Gastroesophageal sphincter (tissue), 4 donors: ENCODE data around the gene MAPK8. TPM values are rescaled to one million over a fixed set of nuclear protein-coding genes. Genes with fewer than 3 reads are reported as not detected.

Experiments
- ATAC-seq: fragments of 150-250 bp; one replicate; pipeline ENCODE4 v1.9.1; 2016; ENCODE audit warnings: mild to moderate bottlenecking, moderate library complexity
- H3K27ac ChIP-seq, 4 donors: fragments of 200-600 bp; sonication (generic) in 3 of 4; 1 replicate in 3 of 4; 2 replicates in 1 of 4; pipeline ENCODE4 v1.5.1; 2016 to 2019
- H3K27me3 ChIP-seq: fragments of 200-600 bp; sonication (generic); one replicate; pipeline ENCODE4 v1.5.1; 2019
- H3K36me3 ChIP-seq, 2 donors: fragments of 200-600 bp; sonication (generic); one replicate each; pipeline ENCODE4 v1.5.1; 2019; ENCODE audit warnings: control low read depth in 1 of 2
- H3K4me1 ChIP-seq, 3 donors: fragments of 200-600 bp; sonication (generic); 1 replicate in 2 of 3; 2 replicates in 1 of 3; pipeline ENCODE4 v1.5.1; 2016 to 2019; ENCODE audit warnings: control low read depth in 2 of 3
- H3K4me3 ChIP-seq, 2 donors: fragments of 200-600 bp; sonication (generic); one replicate each; pipeline ENCODE4 v1.5.1; 2019; ENCODE audit warnings: mild to moderate bottlenecking in 1 of 2, moderate library complexity in 1 of 2
- H3K9me3 ChIP-seq, 3 donors: fragments of 200-600 bp; sonication (generic); one replicate each; pipeline ENCODE4 v1.5.1; 2017 to 2019; ENCODE audit warnings: control low read depth in 2 of 3
- CTCF ChIP-seq, 4 experiments: fragments of 200-600 bp in 2 of 4; fragments of 450-650 bp in 2 of 4; sonication (generic) in 1 of 4; IDR thresholded peaks; one replicate each; pipeline ENCODE4 v1.5.1; 2017 to 2019; ENCODE audit warnings: antibody characterized with exemption in 4 of 4, mild to moderate bottlenecking in 2 of 4, moderate library complexity in 2 of 4
- EP300 ChIP-seq: sonication (generic); formaldehyde crosslinking; IDR thresholded peaks from one replicate; pipeline ENCODE4 v1.6.1; 2017; ENCODE audit warnings: antibody characterized with exemption, mild to moderate bottlenecking
- POLR2A ChIP-seq, 2 donors: fragments of 450-650 bp; IDR thresholded peaks; one replicate each; pipeline ENCODE4 v1.6.1; 2017; ENCODE audit warnings: antibody characterized with exemption in 2 of 2, mild to moderate bottlenecking in 2 of 2, moderate library complexity in 1 of 2
- POLR2AphosphoS5 ChIP-seq: sonication (generic); formaldehyde crosslinking; IDR thresholded peaks from one replicate; pipeline ENCODE4 v1.6.1; 2017; ENCODE audit warnings: antibody characterized with exemption
- WGBS, 2 donors: methylation state at CpG; one replicate each; pipeline ENCODE4 v1.1.5; 2018; ENCODE audit warnings: low coverage in 1 of 2; 5-methylcytosine and 5-hydroxymethylcytosine counted together
- total RNA-seq, 4 donors: library from RNA; depleted of rRNA; stranded (reverse); fragments of >200 nt; gene quantifications; one replicate each; pipeline ENCODE4 v1.1.0, GENCODE V29; 2016

Gene MAPK8
- total RNA-seq, 4 donors from 2014 or later = 35.6 to 63.7 (median 40.7) TPM

GRCh38 chr10:48423884-48424283 lies 117.4 kb downstream of the MAPK8 start:
- Histone ChIP-seq H3K4me1 (no peaks in the 10 kb centered on the region), H3K27me3 (no peaks in the 10 kb centered on the region), H3K27ac (no peak overlapping the region), H3K9me3 (no peaks in the 10 kb centered on the region), H3K4me3 (no peak overlapping the region), H3K36me3 (peaks cover 0 to 28% of the 10 kb centered on the region in 2 donors)
- WGBS, 2 donors = 75 to 90% methylated on average over 4 of the region's 4 CpGs
- TF ChIP-seq POLR2AphosphoS5 (no peak), POLR2A (IDR thresholded peaks at IDR 0.05) (no peak), CTCF (IDR thresholded peaks at IDR 0.05) (no peak), EP300 (no peak)
- no peak for ATAC-seq

GRCh38 chr10:48428896-48429295 lies 122.4 kb downstream of the MAPK8 start:
- Histone ChIP-seq H3K4me3 (no peak overlapping the region), H3K27ac (no peak overlapping the region), H3K9me3 (no peaks in the 10 kb centered on the region), H3K36me3 (peaks cover 0 to 64% of the 10 kb centered on the region in 2 donors), H3K4me1 (no peaks in the 10 kb centered on the region), H3K27me3 (no peaks in the 10 kb centered on the region)
- 95 to 98% methylated on average over 3 of the region's 3 CpGs for WGBS, 2 donors
- no peak for TF ChIP-seq EP300
- no peak for TF ChIP-seq POLR2AphosphoS5
- no peak for TF ChIP-seq POLR2A (IDR thresholded peaks at IDR 0.05)
- TF ChIP-seq CTCF (IDR thresholded peaks at IDR 0.05) = no peak
- no peak for ATAC-seq

DNA sequence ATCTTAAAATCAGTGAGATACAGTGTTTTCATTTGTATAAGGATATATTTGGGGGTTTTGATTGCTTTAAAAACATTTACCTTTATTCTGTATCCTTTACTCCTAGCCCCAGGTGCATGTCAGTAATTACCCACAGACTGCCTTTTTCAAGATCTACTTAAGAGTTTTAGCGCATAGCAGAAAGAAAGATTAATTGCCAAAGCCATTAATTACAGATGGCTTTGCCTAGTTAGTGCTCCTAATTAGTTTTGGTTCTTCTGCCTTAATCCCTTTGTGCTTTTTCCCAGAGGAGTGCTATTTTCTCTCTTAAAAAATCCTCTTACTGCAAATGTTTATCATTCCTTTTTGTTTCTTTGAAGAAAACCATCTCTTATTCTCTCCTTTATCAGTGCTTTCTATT lies 122.8 kb downstream of the MAPK8 start:
- Histone ChIP-seq H3K36me3 (peaks cover 0 to 66% of the 10 kb centered on the region in 2 donors), H3K4me1 (no peaks in the 10 kb centered on the region), H3K4me3 (no peak overlapping the region), H3K27me3 (no peaks in the 10 kb centered on the region), H3K9me3 (no peaks in the 10 kb centered on the region), H3K27ac (no peak overlapping the region)
- WGBS, 2 donors = 70 to 100% methylated on average over 1 of the region's 1 CpG
- no peak for ATAC-seq
- TF ChIP-seq POLR2A (IDR thresholded peaks at IDR 0.05) = no peak
- no peak for TF ChIP-seq POLR2AphosphoS5
- no peak for TF ChIP-seq EP300
- TF ChIP-seq CTCF (IDR thresholded peaks at IDR 0.05) = no peak

DNA sequence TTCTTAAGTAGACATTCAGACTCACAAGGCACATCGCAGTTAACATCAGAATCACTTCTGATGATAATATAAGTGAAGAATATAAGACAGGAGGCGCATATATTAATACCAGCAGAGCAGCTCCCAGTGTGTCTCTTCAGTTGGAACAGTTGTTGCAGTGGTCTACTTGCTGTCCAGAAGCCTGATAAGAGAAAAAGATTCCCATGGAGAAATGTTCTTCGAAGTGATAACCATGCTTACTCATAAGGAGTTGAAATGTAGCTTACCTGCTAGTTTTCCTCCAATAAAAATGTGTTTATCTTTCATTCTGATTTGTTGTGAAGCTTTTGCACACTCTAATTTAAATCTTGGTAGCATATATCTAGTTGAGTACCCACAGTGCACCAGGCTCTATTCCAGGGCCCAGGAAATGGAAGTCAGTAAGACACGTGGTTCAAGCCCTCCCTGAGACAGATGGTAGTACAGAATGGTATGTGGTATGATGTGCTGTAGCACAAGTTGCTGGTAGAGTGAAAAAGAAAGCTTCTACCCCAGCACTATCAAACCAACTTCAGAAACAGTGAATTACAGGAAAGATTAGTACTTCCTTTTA lies 124.0 kb downstream of the MAPK8 start:
- H3K27me3 ChIP-seq = no peaks in the 10 kb centered on the region
- no peak overlapping the region for H3K27ac ChIP-seq
- no peaks in the 10 kb centered on the region for H3K4me1 ChIP-seq
- H3K9me3 ChIP-seq = no peaks in the 10 kb centered on the region
- WGBS, 2 donors = 71 to 97% methylated on average over 2 to 3 of the region's 4 CpGs
- no peak for TF ChIP-seq EP300
- peaks cover 0 to 77% of the 10 kb centered on the region in 2 donors for H3K36me3 ChIP-seq
- no peak for ATAC-seq
- no peak overlapping the region for H3K4me3 ChIP-seq

GRCh38 chr10:48431871-48432270 lies 125.4 kb downstream of the MAPK8 start:
- H3K9me3 ChIP-seq = no peaks in the 10 kb centered on the region
- ATAC-seq = no peak
- H3K36me3 ChIP-seq = peaks cover 0 to 79% of the 10 kb centered on the region in 2 donors
- H3K27ac ChIP-seq = no peak overlapping the region
- TF ChIP-seq POLR2A (IDR thresholded peaks at IDR 0.05) (no peak), EP300 (no peak), CTCF (IDR thresholded peaks at IDR 0.05) (no peak), POLR2AphosphoS5 (no peak)
- no peaks in the 10 kb centered on the region for H3K4me1 ChIP-seq
- H3K4me3 ChIP-seq = no peak overlapping the region
- H3K27me3 ChIP-seq = no peaks in the 10 kb centered on the region
